ENCODE measurements around the gene ARFIP1. TPM values are rescaled to one million over a fixed set of nuclear protein-coding genes. Genes with fewer than 3 reads are reported as not detected.

Gene ARFIP1
- total and polyA plus RNA-seq, 2 of the 8 experiments (the other 6 are each of a cell fraction or from before 2014, with no cell fraction given) = 13.5 to 38.0 TPM

GRCh38 chr4:152808670-152809069, 28.9 kb downstream of the ARFIP1 start:
- no peak for DNase-seq (ENCODE audit: low read depth in 1 of 2, low spot score in 2 of 2)
- FAIRE-seq = peak; percentile 60
- peaks cover 0 to 2% (median 0%) of the 10 kb centered on the region in 4 experiments; a peak in 1 of 8 replicates for H3K36me3 ChIP-seq (ENCODE audit: control insufficient read depth in 2 of 4, insufficient read depth in 4 of 4, low read length in 3 of 4)
- no peak overlapping the region for H3K14ac ChIP-seq (ENCODE audit: insufficient read length)
- H2BK5ac ChIP-seq (ENCODE audit: low read depth, low read length) = no peak overlapping the region
- no peak overlapping the region for H4K8ac ChIP-seq (ENCODE audit: extremely low read depth, insufficient read depth, low read length)
- no peak overlapping the region for H4K91ac ChIP-seq (replicated peaks; ENCODE audit: insufficient read length, low read length)
- no peak overlapping the region for H3K27ac ChIP-seq (ENCODE audit: low read depth, low read length)
- no peak overlapping the region for H3K23ac ChIP-seq (ENCODE audit: insufficient read length)
- no peak overlapping the region for H3K4ac ChIP-seq (replicated peaks; ENCODE audit: insufficient read length, low read depth, low read length)
- peak overlapping the region in 1 of 2 experiments; percentile 41; a peak in 1 of 4 replicates for H3K4me2 ChIP-seq (ENCODE audit: insufficient read depth in 1 of 2, low read depth in 2 of 2, low read length in 2 of 2)
- H2BK12ac ChIP-seq (ENCODE audit: low read depth, low read length) = no peak overlapping the region
- H2BK120ac ChIP-seq (replicated peaks; ENCODE audit: low read depth, low read length) = no peak overlapping the region
- no peak overlapping the region for H2BK15ac ChIP-seq (ENCODE audit: low read length)
- WGBS, 2 experiments (ENCODE audit: extremely low coverage in 1 of 2, insufficient coverage in 1 of 2, insufficient read length in 1 of 2, insufficient replicate concordance in 2 of 2, low coverage in 1 of 2, low lambda C conversion rate in 2 of 2, missing lambda C conversion rate in 1 of 2) = 58% methylated on average over 8 of the region's 8 CpGs; no CpG with 5 or more reads in 1 of the 2 experiments
- no peaks in the 10 kb centered on the region; the same call in 1 of the 2 replicates for H3K79me1 ChIP-seq (ENCODE audit: low read depth, low read length)
- H2AK5ac ChIP-seq (ENCODE audit: low read depth, low read length) = no peak overlapping the region
- H3K27me3 ChIP-seq (replicated peaks in 1 of 4; ENCODE audit: control insufficient read depth in 3 of 4, extremely low read depth in 1 of 4, insufficient read depth in 3 of 4, low read length in 3 of 4) = no peaks in the 10 kb centered on the region
- H3K79me2 ChIP-seq (ENCODE audit: control insufficient read depth in 1 of 2, insufficient read depth in 2 of 2, low read length in 2 of 2) = peaks cover 0 to 53% of the 10 kb centered on the region in 2 experiments; a peak in 2 of 4 replicates
- H2AFZ ChIP-seq (ENCODE audit: low read length) = no peak overlapping the region
- no peaks in the 10 kb centered on the region for H3K23me2 ChIP-seq (ENCODE audit: low read depth, low read length)
- no peak overlapping the region for H3K4me3 ChIP-seq (ENCODE audit: extremely low read depth in 1 of 4, insufficient read depth in 2 of 4, low read depth in 3 of 4, low read length in 4 of 4)
- no peak overlapping the region for H3K9ac ChIP-seq (replicated peaks in 1 of 4; ENCODE audit: extremely low read depth in 1 of 4, low read depth in 3 of 4, low read length in 3 of 4)
- no peaks in the 10 kb centered on the region for H4K20me1 ChIP-seq (replicated peaks in 1 of 2; ENCODE audit: control insufficient read depth in 1 of 2, insufficient read depth in 2 of 2, low read length in 2 of 2)
- no peak overlapping the region for H2BK20ac ChIP-seq (ENCODE audit: low read length)
- H3K56ac ChIP-seq (replicated peaks; ENCODE audit: insufficient read length, low read depth, low read length) = no peak overlapping the region
- H3K9me3 ChIP-seq (ENCODE audit: insufficient read depth in 2 of 2, low read depth in 1 of 2, low read length in 1 of 2) = no peaks in the 10 kb centered on the region
- no peak overlapping the region for H4K5ac ChIP-seq (ENCODE audit: insufficient read length, low read depth, low read length)
- POLR2A ChIA-PET (ENCODE audit: partially characterized antibody) = interaction anchor here (1.8 kb wide), 1 partner anchor 10 kb away, joined by 4 read pairs; no protein-coding TSS in a partner anchor
- peaks cover 0 to 12% (median 0%) of the 10 kb centered on the region in 4 experiments; a peak in 2 of 7 replicates for H3K4me1 ChIP-seq (replicated peaks in 1 of 4; ENCODE audit: control insufficient read depth in 3 of 4, insufficient read depth in 4 of 4, low read length in 3 of 4)
- H3K18ac ChIP-seq (ENCODE audit: extremely low read depth, low read length) = peak overlapping the region; percentile 53; the same call in 1 of the 2 replicates
- CTCF ChIA-PET (ENCODE audit: partially characterized antibody) = interaction anchor here (0.6 to 1.8 kb wide), 5 partner anchors 12 to 978 kb away, joined by 3 to 5 read pairs (median 3); no protein-coding TSS in a partner anchor
- TF ChIP-seq HDAC6 (IDR thresholded peaks at IDR 0.05; ENCODE audit: low read depth, low read length) (no peak), ATF2 (IDR thresholded peaks at IDR 0.05; ENCODE audit: low read length) (no peak), SRF (IDR thresholded peaks at IDR 0.05; ENCODE audit: low read depth, low read length) (no peak), RFX5 (IDR thresholded peaks at IDR 0.05; ENCODE audit: borderline replicate concordance, low read depth, low read length) (no peak), PHF8 (conservative IDR thresholded peaks at IDR 0.05; ENCODE audit: low read depth, low read length) (no peak), SP2 (IDR thresholded peaks at IDR 0.05; ENCODE audit: low read length) (no peak), EZH2 (IDR thresholded peaks at IDR 0.05; ENCODE audit: low read depth, low read length, severe bottlenecking) (no peak), SAP30 (IDR thresholded peaks at IDR 0.05; ENCODE audit: insufficient read depth, insufficient replicate concordance, low read length) (no peak), BACH1 (IDR thresholded peaks at IDR 0.05; ENCODE audit: low read length) (no peak), KDM1A (IDR thresholded peaks at IDR 0.05; ENCODE audit: borderline replicate concordance, low read length) (peak; percentile 45; the same call in 1 of the 2 replicates), TEAD4 (IDR thresholded peaks at IDR 0.05; ENCODE audit: low read depth, low read length) (peak; percentile 50), SUZ12 (IDR thresholded peaks at IDR 0.05; ENCODE audit: low read length) (no peak)
